ENCODE data around the gene ANO10. TPM values are rescaled to one million over a fixed set of nuclear protein-coding genes. Genes with fewer than 3 reads are reported as not detected.

Gene ANO10
- total RNA-seq, 1 experiment from 2014 or later = 26.6 TPM

GRCh38 chr3:43378066-43378935 lies 243.5 kb downstream of the ANO10 start:
- ATAC-seq = no peak
- DNase-seq (ENCODE audit: low read depth, low spot score) = no peak
- Histone ChIP-seq H3K4me1 (ENCODE audit: control insufficient read depth, insufficient read depth, low read length) (no peaks in the 10 kb centered on the region), H3K4me3 (ENCODE audit: low read depth in 2 of 2, low read length in 2 of 2) (no peak overlapping the region), H3K9me3 (ENCODE audit: control insufficient read depth, insufficient read depth, low read depth, low read length) (no peaks in the 10 kb centered on the region), H3K27me3 (ENCODE audit: control insufficient read depth, insufficient read depth, low read length) (no peaks in the 10 kb centered on the region), H3K36me3 (ENCODE audit: control insufficient read depth, insufficient read depth, low read length) (no peaks in the 10 kb centered on the region), H3K27ac (ENCODE audit: low read length) (no peak overlapping the region)
- in situ Hi-C loops (cut with HindIII; ENCODE audit: low pct_unique_long_range_greater_than_20kb, low sequenced_read_pairs) = no loop called here
- intact Hi-C loops (cut with micrococcal nuclease; ENCODE audit: unreplicated experiment) = no loop called here
- POLR2A ChIA-PET = no interaction called here
- no TSS peak for BruUV-seq (replicated peaks)
- TF ChIP-seq SIN3A (IDR thresholded peaks at IDR 0.05; ENCODE audit: borderline replicate concordance, insufficient read depth, low read depth, low read length) = no peak
- TF ChIP-seq CTCF (IDR thresholded peaks at IDR 0.05) = peak; percentile 69
- CTCF ChIA-PET = no interaction called here

DNA sequence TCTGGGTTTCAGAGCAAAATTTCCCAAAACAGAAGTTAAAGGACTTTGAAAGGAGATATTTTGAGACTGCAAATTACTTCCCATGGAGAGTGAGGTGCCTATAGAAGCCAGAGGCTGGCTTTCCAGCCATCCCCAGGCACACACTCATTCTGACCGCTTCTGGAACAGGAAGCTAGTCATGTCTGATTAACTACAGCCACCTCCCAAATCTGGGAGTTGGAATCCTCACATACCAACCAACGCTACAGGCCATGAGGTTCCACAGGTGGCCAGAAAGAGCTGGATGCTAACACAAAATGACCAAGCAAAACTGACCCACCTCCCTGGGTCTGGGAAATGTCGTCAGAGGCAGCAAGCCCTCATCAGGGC lies 248.3 kb downstream of the ANO10 start:
- Histone ChIP-seq H3K36me3 (ENCODE audit: control insufficient read depth, insufficient read depth, low read length) (no peaks in the 10 kb centered on the region), H3K4me3 (ENCODE audit: low read depth in 2 of 2, low read length in 2 of 2) (no peak overlapping the region), H3K4me1 (ENCODE audit: control insufficient read depth, insufficient read depth, low read length) (no peaks in the 10 kb centered on the region), H3K9me3 (ENCODE audit: control insufficient read depth, insufficient read depth, low read depth, low read length) (no peaks in the 10 kb centered on the region), H3K27ac (ENCODE audit: low read length) (no peak overlapping the region), H3K27me3 (ENCODE audit: control insufficient read depth, insufficient read depth, low read length) (no peaks in the 10 kb centered on the region)
- BruUV-seq (replicated peaks) = no TSS peak
- CTCF ChIA-PET = no interaction called here
- POLR2A ChIA-PET = no interaction called here
- DNase-seq (ENCODE audit: low read depth, low spot score) = no peak
- intact Hi-C loops (cut with micrococcal nuclease; ENCODE audit: unreplicated experiment) (no loop called here), in situ Hi-C loops (cut with HindIII; ENCODE audit: low pct_unique_long_range_greater_than_20kb, low sequenced_read_pairs) (no loop called here)
- TF ChIP-seq CTCF (IDR thresholded peaks at IDR 0.05) = no peak
- TF ChIP-seq SIN3A (IDR thresholded peaks at IDR 0.05; ENCODE audit: borderline replicate concordance, insufficient read depth, low read depth, low read length) = no peak
- TF ChIP-seq TCF7L2 (IDR thresholded peaks at IDR 0.05; ENCODE audit: low read depth, low read length) = no peak
- no peak for TF ChIP-seq POLR2AphosphoS5 (IDR thresholded peaks at IDR 0.05; ENCODE audit: low read depth, low read length)
- TF ChIP-seq REST (IDR thresholded peaks at IDR 0.05; ENCODE audit: insufficient read depth in 1 of 2, low read depth in 2 of 2, low read length in 1 of 2) = no peak
- no peak for ATAC-seq

Measured in Panc1 (cell line).